ENCODE results near the gene FGA. TPM values are rescaled to one million over a fixed set of nuclear protein-coding genes. Genes with fewer than 3 reads are reported as not detected.

The FGA gene
- polyA plus RNA-seq, 1 experiment: not detected

DNA sequence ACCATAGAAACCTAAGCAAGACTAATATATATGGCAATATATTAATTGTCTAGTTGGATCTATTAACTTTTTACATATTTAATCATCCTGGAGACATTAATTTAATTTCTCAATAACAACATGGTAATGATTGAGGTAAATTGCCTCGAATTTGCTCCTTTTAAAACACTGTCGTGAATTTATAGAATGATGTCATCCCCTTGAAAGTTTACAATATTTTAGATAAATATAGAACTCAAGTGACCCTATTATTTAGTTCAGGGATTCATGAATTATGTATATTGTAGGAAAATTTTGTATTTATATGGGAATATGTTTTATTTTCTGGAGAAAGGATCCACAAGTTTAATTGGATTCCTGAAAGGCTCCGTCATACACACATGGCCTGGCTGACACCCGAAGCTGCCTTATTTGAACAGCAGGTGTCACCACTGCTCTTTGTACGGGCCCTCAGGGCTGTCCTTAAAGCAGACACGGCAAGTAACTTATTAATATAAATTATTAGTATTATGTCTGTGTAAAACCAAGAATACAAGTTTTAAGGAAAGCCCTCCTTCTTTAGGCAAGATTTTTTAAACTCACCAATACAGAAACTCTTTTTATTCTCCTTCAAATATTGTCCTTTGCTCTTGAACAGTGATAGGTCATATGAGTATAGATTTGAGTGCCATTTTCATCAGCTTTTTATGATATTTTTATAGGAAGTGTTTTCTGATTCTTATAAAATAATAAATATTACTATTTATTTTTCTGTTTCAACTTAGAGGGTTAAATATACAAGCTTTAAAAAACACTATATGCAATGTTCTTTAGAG is 38.5 kb downstream of the FGA start:
- POLR2A ChIA-PET: interaction anchor here (0.6 kb wide), 1 partner anchor 11 kb away, joined by 3 read pairs; the partner anchor contains the start of gene FGB
- TF ChIP-seq, protein P1, sequence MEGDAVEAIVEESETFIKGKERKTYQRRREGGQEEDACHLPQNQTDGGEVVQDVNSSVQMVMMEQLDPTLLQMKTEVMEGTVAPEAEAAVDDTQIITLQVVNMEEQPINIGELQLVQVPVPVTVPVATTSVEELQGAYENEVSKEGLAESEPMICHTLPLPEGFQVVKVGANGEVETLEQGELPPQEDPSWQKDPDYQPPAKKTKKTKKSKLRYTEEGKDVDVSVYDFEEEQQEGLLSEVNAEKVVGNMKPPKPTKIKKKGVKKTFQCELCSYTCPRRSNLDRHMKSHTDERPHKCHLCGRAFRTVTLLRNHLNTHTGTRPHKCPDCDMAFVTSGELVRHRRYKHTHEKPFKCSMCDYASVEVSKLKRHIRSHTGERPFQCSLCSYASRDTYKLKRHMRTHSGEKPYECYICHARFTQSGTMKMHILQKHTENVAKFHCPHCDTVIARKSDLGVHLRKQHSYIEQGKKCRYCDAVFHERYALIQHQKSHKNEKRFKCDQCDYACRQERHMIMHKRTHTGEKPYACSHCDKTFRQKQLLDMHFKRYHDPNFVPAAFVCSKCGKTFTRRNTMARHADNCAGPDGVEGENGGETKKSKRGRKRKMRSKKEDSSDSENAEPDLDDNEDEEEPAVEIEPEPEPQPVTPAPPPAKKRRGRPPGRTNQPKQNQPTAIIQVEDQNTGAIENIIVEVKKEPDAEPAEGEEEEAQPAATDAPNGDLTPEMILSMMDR (IDR thresholded peaks at IDR 0.05; ENCODE audit: insufficient read depth, low read depth, low read length): peak; percentile 81
- CTCF ChIA-PET: interaction anchor here (0.6 to 4.7 kb wide), 17 partner anchors 9 to 427 kb away, joined by 3 to 29 read pairs (median 4); partner anchors contain the start of gene RBM46

DNA sequence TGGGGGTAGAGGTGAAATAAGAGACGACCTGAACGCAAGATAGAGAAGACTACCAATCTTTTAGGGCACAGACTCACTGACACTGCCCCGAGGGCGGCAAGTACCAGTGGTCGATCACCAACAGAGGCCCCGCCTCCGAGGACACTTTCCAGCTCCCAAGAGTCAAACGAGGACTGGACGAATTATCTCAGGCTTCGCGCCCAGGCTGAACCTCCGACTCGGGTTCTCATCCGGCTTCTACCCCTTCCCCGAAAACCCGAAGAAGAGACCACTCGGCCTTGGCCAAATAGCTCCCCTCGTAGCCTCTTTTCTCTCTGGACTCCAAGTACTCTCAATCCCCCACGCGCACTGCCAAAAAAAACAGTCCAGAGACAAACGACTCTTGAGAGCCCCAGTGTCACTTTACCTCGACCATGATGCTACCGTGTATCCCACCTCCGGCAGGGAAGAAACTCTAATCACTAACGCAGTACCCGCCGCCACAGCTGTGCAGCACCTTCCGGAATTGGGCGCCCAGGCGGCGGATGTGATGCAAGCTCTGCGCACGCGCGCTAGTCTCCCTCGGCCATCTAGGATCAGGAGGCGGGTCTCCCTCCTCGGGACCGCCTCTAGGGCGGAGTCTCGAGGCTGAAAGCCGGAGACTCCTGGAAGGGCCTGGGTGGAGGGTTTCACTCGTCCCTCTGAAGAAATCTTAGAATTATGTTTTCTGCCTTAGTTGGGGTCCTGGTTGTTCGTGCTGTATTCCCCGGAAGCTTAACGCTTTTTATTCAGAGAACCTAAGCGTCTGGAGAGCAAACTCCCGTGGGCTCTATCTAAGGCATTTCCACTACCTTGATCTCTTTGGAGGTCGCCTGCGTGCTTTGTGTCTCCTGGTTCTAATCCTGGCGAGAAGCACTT is 40.4 kb downstream of the FGA start, which contains the start of gene PLRG1:
PLRG1 (minus strand) TSS at position 507 of the 897 bp plus-strand sequence; CDS start at position 415, 92 bp downstream.
- TF ChIP-seq, protein P1 (IDR thresholded peaks at IDR 0.05; ENCODE audit: insufficient read depth, low read depth, low read length): peak; percentile 30; the same call in 1 of the 2 replicates
- POLR2A ChIA-PET: interaction anchor here (0.6 to 0.9 kb wide), 4 partner anchors 9 to 764 kb away, joined by 3 to 7 read pairs (median 3); no protein-coding TSS in a partner anchor
- no peaks in the 10 kb centered on the region for H3K27me3 ChIP-seq (ENCODE audit: control insufficient read depth, insufficient read depth, low read length)
- CTCF ChIA-PET: interaction anchor here (0.7 to 4.7 kb wide), 7 partner anchors 9 to 218 kb away, joined by 3 to 29 read pairs (median 6); partner anchors contain the start of genes FGB and FGG
- peak within 1 kb of the TSS; percentile 66 for H3K4me3 ChIP-seq (ENCODE audit: low read depth, low read length)
- peaks cover 2% of the 10 kb centered on the region; the same call in 1 of the 2 replicates for H3K36me3 ChIP-seq (ENCODE audit: control insufficient read depth, insufficient read depth, low read length)
- peak; percentile 62 for DNase-seq (ENCODE audit: low read depth)

More for the DNA sequence above, 38.5 kb downstream of the FGA start:
- peak; percentile 37 for DNase-seq (ENCODE audit: low read depth)
- H3K36me3 ChIP-seq (ENCODE audit: control insufficient read depth, insufficient read depth, low read length): no peaks in the 10 kb centered on the region
- no peak overlapping the region for H3K4me3 ChIP-seq (ENCODE audit: low read depth, low read length)
- H3K27me3 ChIP-seq (ENCODE audit: control insufficient read depth, insufficient read depth, low read length): no peaks in the 10 kb centered on the region

DNA sequence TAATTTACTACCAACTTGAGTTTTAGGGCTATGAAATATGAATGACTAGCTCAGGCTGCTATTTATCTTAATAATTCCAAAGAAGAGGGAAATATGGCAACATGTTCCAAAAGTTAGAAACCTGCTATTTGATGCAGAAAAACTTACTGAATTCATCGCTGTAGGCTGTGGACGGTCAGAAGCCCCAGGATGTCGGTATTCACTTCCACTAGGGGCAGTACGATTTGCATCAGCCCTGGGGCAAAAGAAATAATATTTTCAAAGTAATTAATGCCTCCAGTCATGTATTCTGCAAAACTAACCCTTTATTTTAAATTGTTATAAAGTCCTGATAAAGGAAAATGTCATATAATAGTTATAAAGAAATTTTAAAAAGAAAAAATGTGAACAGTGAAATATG is 44.9 kb downstream of the FGA start:
- Histone ChIP-seq H3K27me3 (ENCODE audit: control insufficient read depth, insufficient read depth, low read length) (no peaks in the 10 kb centered on the region), H3K4me3 (ENCODE audit: low read depth, low read length) (no peak overlapping the region), H3K36me3 (ENCODE audit: control insufficient read depth, insufficient read depth, low read length) (peaks cover 6% of the 10 kb centered on the region)
- TF ChIP-seq, protein P1 (IDR thresholded peaks at IDR 0.05; ENCODE audit: insufficient read depth, low read depth, low read length): no peak
- DNase-seq (ENCODE audit: low read depth): no peak
- ChIA-PET POLR2A (no interaction called here), CTCF (no interaction called here)

DNA sequence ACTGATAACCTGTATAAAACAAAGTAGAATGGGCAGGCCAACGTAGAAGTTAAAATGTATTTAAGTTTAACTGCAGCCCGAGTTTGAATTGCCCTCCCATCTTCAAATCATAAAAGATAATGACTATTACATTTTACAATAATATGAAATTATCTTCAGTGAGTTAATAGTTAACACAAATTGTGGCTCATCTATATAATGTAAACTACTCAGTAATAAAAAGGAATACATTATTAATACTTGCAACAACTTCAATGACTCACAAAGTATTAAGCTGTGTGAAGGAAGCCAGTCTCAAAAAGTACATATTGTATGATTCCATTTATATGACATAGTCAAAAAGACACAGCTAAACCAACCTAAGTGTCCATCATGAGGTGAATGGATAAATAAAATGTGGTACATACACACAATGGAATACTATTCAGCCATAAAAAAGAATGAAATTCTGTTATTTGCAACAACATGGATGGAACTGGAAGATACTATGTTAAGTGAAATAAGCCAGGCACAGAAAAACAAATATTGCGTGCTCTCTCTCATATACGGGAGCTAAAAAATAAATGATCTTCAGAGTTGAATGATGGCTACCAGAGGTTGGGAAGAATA is 48.2 kb downstream of the FGA start:
- POLR2A ChIA-PET: no interaction called here
- Histone ChIP-seq H3K27me3 (ENCODE audit: control insufficient read depth, insufficient read depth, low read length) (no peaks in the 10 kb centered on the region), H3K4me3 (ENCODE audit: low read depth, low read length) (no peak overlapping the region), H3K36me3 (ENCODE audit: control insufficient read depth, insufficient read depth, low read length) (peaks cover 8% of the 10 kb centered on the region)
- CTCF ChIA-PET: no interaction called here
- TF ChIP-seq, protein P1 (IDR thresholded peaks at IDR 0.05; ENCODE audit: insufficient read depth, low read depth, low read length): no peak
- no peak for DNase-seq (ENCODE audit: low read depth)

Small RNA genes lying within 50 kb of the gene (small RNA-seq; reads per million reads assigned to genes)
- gene RNU6-1285P (ENCODE audit: insufficient read length, low read depth, low replicate concordance): not detected

Other genes with a start within 250 kb of the FGA start
- gene DCHS2, start 98.9 kb downstream of the FGA start, polyA plus RNA-seq (2011; rRNA removed): not detected in 2 replicates
- gene PLRG1, start 40.3 kb downstream of the FGA start, polyA plus RNA-seq (2011; rRNA removed): 98.6 and 137 TPM in 2 replicates
- not detected in 2 replicates for gene FGB, start 27.7 kb downstream of the FGA start, polyA plus RNA-seq (2011; rRNA removed)
- gene FGG, start 21.9 kb upstream of the FGA start, polyA plus RNA-seq (2011; rRNA removed): not detected in 2 replicates
- gene LRAT, start 153.3 kb upstream of the FGA start, polyA plus RNA-seq (2011; rRNA removed): not detected in 2 replicates
- 0.01 TPM in 1 of 2 replicates, not detected in the other for gene RBM46, start 190.5 kb upstream of the FGA start, polyA plus RNA-seq (2011; rRNA removed)